Activated T-cell treated with anti-CD3 and anti-CD28 coated beads, Interleukin-2, amount 50 U/mL, for 48 hours (primary cell): Measurements from ENCODE around the gene C2CD4D.
A peak's percentile ranks its signal among the peaks of the same experiment; 100 is the strongest.
"Not testable (repeated sequence)": the region's sequence is repeated elsewhere in the genome, so short reads cannot be mapped to it uniquely, and the experiment has no call there.

Experiments
- DNase-seq, 2 experiments: peaks; one replicate each; pipeline ENCODE4 v3.0.0-alpha.2; 2020

C2CD4D gene

GRCh38 chr1:151839457-151840403, at the start of gene C2CD4D:
TSS of gene C2CD4D (minus strand) at chr1:151839820. CDS start at chr1:151838989, 831 bp downstream.
- DNase-seq, result peak; percentile 82 to 86

DNA sequence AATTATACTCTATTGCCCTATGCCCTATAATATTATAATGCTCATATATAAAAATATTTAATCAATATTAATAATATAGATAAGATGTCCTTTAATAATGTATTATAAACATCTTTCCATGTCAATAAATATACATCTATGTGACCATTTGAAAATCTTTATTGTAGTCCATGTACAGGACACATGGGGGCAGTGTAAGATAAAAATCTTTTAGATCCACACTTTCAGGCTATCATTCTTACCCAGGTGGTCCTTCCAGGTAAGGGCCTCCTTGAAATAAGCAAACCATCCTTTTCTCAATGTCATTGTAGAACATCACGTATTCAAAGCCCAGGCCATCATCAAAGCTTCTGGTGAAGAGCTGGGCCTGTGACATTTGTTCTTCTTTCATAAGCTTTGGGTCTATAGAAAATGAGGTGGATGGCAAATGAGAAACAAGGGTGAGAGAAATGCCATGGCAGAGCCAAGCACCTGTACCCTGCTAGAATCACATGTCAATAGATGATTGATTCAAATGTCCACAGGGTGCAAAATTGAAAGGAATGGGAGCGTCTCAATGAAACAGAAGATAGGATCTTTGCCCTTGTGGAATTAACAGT, 49.5 kb upstream of the C2CD4D start:
- no peak for DNase-seq

- no peak for DNase-seq
Observed at GRCh38 chr1:151887028-151887427, 47.4 kb upstream of the C2CD4D start.

- no peak for DNase-seq
Observed at GRCh38 chr1:151885479-151885878, 45.9 kb upstream of the C2CD4D start.

- DNase-seq, result not testable (repeated sequence)
Observed at GRCh38 chr1:151884879-151885278, 45.3 kb upstream of the C2CD4D start.

DNA sequence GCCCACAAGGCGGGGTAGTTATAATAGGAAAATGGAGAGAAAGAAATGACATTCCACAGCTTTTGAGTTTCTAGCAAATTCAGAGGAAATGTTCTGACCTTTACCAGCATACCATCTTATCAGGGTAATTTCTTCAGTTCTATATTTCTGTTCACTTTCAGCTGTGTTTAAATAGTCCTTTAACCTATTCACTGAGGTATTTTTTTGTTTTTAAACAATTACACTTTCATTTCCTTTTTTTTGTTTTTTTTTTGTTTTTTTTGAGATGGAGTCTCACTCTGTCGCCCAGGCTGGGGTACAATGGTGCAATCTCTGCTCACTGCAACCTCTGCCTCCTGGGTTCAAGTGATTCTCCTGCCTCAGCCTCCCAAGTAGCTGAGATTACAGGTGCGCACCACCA, 44.8 kb upstream of the C2CD4D start:
- not testable (repeated sequence) for DNase-seq

DNA sequence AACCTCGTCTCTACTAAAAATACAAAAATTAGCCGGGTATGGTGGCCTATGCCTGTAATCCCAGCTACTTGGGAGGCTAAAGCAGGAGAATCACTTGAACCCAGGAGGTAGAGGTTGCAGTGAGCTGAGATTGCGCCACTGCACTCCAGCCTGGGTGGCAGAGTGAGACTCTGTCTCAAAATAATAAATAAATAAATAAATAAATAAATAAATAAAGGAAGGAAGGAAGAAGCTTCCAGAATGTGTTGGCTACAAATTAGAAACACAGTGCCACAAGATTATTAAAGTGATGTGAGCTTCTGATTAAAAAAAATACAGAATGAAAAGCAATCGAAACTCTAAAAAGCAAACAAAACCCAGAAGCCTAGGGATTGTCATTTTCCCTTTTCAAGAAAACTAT, 44.3 kb upstream of the C2CD4D start:
- DNase-seq, result not testable (repeated sequence)

DNA sequence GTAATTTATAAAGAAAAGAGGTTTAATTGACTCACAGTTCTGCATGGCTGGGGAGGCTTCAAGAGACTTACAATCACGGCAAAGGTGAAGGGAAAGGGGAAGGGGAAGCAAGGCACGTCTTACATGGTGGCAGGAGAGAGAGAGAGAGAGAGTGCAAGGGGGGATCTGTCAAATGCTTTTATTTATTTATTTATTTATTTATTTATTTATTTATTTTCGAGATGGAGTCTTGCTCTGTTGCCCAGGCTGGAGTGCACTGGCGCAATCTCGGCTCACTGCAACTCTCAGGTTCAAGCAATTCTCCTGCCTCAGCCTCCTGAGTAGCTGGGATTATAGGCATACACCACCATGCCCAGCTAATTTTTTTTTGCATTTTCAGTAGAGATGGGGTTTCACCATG, 43.3 kb upstream of the C2CD4D start:
- not testable (repeated sequence) for DNase-seq

DNA sequence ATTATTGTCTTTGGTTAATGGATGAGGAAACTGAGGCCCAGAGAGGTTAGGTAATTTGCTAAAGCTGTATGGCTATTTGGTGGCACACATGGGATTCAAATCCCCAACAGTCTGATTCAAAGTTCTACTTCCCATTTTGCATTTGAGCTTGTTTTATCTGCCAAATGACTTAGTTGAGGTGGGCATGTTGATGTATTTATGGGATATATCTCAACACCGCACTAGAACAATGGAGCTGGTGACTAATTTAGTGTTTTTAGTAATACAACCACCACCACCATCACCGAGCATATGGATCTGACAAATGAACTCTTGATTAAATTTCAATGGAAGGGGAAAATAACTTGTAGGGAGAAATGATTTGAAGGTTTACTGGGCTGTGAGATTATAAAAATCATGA, 42.8 kb upstream of the C2CD4D start:
- no peak for DNase-seq

DNA sequence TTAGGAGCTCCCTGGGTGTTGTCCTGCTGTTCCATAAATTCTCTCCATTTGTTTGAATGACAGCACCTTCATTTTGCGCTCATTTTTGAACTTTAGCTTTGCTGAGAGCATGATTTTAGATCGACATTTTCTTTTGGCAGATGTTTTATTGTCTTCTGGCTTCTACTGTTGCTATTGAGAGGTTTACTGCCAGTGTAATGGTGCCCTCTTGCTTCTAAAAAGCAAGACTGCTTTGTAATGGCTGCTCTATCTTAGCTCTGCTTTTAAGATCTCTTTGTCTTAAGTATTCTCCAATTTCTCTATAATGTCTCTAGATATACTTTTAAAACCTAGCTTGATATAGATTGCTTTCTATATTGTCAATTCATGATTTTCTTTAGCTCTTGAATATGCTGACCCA, 41.9 kb upstream of the C2CD4D start:
- DNase-seq, result no peak

DNA sequence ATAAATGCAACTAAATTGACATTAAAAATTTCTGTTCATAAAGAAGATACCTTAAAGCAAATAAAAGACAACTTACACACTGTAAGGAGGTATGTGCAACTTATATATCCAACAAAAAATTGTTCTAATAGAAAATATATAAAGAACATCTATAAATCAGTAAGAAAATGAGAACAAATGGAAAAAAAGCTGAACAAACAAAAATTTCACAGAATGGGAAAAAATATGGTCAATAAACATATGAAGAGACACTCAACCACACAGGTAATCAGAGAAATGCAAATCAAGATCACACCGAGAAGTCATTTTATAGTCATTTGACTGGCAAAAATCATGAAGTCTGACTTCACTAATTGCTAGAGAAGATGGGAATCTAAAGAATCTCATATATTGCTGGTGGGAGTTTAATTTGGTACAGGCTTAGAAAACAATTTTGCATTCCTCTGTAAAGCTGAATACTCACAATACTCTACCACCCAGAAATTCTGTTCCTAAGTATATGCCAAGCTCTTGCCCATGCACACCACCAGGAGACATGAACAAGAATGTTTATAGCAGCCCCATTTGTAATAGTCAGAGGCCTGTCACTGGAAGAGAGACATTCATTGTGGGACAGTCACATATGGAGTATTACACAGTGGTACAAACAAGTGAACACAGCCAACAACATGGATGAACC, 35.9 kb upstream of the C2CD4D start:
- DNase-seq, result no peak

DNA sequence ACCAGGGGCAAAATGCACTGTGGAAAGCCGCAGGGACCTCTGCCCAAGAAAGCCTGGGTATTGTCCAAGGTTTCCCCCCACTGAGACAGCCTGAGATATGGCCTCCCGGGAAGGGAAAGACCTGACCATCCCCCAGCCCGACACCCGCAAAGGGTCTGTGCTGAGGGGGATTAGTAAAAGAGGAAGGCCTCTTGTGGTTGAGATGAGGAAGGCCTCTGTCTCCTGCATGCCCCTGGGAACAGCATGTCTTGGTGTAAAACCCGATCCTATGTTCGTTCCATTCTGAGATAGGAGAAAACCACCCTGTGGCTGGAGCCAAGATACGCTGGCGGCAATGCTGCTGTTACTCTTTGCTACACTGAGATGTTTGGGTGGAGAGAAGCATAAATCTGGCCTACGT, 33.2 kb upstream of the C2CD4D start:
- DNase-seq, result not testable (repeated sequence)

DNA sequence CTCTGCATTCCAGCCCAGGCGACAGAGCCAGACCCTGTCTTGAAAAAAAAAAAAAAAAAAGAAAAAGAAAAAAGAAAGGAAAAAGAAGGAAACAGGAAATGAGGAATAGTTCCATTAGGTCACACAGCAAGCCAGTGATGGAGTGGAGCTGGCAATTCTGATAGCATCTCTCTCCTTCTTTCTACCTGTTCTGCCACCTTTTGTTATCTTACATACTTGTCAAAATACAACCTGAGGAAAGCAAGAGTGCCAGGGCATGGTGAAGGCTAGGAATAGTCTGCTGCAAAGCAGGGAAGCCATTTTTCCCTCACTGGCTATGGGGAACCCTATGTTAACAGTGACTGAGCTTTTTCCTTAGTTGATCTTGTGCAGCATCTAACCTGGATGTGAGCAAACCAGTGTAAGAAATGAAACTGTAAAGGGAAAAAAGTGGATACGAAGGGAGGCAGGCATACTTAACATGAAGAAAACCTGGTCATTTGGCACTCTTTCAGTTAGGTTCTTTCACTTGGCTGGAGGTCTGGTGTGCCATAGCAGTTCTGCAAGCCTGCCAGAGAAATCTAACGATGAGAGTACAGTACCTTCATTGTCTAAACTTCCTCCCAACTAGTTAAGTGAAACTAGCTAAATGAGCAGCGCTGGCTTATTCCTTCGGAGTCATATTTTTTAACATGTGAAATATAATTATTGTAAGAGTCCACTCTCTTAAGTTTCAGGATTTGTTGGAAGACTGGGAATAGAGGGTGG, 31.8 kb upstream of the C2CD4D start:
- no peak for DNase-seq

- no peak for DNase-seq
Observed at GRCh38 chr1:151868486-151868885, 28.9 kb upstream of the C2CD4D start.

DNA sequence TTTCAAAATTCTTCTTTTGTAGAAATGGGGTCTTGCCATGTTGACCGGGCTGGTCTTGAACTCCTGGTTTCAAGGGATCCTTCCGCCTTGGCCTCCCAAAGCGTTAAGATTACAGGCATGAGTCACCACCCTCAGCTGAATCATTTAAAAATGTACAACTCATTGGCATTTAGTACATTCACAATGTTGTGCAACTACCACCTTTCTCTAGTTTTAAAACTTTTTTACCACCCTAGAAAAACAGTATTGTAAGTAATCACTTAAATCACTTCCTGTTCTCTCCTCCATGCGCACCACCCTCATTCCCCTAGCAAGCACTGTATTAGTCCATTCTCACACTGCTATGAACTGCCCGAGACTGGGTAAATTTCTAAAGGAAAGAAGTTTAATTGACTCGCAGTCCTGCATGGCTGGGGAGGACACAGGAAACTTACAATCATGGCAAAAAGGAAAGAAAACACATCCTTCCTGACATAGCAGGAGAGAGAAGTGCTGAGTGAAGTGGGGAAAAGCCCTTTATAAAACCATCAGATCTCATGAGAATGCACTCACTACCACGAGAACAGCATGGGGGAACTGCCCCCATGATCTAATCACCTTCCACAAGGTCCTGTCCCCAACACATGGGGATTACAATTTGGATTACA, 28.3 kb upstream of the C2CD4D start:
- no peak for DNase-seq

GRCh38 chr1:151867321-151867720, 27.7 kb upstream of the C2CD4D start:
- no peak for DNase-seq

DNA sequence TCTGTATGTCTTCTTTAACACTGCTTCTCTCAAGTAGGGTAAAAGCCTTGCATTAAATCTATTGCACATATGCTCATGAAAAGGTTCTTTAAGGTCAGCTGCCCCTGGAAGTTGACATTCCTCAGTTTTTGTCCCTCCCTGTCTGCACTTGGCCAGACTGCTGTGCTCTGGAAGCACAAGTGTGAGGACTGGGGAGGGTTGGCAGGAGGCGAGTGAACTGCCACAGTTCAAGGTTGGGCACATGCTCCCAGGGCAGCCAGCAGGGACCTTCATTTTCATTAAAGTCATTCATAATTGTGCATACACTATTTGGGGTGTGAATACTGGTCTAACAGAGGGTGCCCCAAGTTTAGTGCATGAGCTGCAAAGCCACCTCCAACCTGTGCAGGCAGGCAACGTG, 24.8 kb upstream of the C2CD4D start:
- DNase-seq, result no peak

DNA sequence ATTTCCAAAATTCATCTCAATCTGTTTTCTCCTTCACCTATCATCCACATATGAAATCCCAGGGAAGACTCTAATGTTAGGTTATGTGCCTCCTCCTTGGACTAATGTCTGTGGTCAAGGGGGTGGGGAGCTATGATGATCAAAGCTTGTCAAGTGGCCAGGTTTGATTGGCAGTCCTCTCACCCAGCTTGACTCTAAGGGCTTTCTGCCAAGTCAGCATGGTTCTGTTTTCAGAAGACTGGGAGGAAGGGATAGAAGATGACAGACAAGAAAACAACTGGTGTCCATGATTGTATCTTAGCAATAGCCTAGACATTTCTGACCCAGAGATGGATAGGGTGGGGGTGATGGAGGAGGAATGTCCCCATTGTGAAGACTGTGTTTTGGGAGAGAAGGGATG, 23.0 kb upstream of the C2CD4D start:
- DNase-seq, result no peak

GRCh38 chr1:151860504-151861187, 21.0 kb upstream of the C2CD4D start:
- DNase-seq, result no peak

DNA sequence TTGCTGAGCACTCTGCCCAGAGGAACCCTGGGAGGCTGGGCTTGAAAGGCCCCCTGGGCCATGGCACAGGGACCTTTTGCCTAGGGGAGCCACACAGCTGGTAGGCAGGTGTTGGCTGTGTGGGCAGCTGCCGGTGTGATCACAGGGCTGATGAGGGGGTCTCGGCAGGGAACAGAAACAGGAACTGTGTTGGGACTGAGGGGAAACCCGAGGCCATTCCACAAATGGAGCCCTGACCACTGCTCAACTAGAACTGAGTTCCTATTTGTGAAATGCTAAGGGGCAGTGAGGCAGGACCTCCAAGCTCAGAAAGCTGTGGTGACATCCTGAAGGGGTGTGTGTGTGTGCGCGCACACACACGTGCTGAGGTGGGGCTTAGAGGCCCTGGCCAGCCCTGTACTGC, 20.3 kb upstream of the C2CD4D start:
- DNase-seq, result no peak

GRCh38 chr1:151858886-151859665, 19.5 kb upstream of the C2CD4D start:
- DNase-seq, result no peak
